ENCODE results near the gene MDN1. TPM values are rescaled to one million over a fixed set of nuclear protein-coding genes. Genes with fewer than 3 reads are reported as not detected.

The MDN1 gene, protein sequence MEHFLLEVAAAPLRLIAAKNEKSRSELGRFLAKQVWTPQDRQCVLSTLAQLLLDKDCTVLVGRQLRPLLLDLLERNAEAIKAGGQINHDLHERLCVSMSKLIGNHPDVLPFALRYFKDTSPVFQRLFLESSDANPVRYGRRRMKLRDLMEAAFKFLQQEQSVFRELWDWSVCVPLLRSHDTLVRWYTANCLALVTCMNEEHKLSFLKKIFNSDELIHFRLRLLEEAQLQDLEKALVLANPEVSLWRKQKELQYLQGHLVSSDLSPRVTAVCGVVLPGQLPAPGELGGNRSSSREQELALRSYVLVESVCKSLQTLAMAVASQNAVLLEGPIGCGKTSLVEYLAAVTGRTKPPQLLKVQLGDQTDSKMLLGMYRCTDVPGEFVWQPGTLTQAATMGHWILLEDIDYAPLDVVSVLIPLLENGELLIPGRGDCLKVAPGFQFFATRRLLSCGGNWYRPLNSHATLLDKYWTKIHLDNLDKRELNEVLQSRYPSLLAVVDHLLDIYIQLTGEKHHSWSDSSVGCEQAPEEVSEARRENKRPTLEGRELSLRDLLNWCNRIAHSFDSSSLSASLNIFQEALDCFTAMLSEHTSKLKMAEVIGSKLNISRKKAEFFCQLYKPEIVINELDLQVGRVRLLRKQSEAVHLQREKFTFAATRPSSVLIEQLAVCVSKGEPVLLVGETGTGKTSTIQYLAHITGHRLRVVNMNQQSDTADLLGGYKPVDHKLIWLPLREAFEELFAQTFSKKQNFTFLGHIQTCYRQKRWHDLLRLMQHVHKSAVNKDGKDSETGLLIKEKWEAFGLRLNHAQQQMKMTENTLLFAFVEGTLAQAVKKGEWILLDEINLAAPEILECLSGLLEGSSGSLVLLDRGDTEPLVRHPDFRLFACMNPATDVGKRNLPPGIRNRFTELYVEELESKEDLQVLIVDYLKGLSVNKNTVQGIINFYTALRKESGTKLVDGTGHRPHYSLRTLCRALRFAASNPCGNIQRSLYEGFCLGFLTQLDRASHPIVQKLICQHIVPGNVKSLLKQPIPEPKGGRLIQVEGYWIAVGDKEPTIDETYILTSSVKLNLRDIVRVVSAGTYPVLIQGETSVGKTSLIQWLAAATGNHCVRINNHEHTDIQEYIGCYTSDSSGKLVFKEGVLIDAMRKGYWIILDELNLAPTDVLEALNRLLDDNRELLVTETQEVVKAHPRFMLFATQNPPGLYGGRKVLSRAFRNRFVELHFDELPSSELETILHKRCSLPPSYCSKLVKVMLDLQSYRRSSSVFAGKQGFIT (N-terminal part only)
- 10 to 100 TPM; 24.6 to 35.0 TPM for total RNA-seq
- polyA plus RNA-seq (ENCODE audit: insufficient read length in 6 of 6), result 10 to 100 TPM; 39.1 to 42.2 (median 40.2) TPM
- long read RNA-seq, donor 1, partial matches to known transcripts, result 222 of 228 reads
- long read RNA-seq, donor 1, other reads (novel, unspliced or antisense), result 6 of 228 reads
- long read RNA-seq, donor 2, partial matches to known transcripts, result 353 of 360 reads
- long read RNA-seq, donor 2, other reads (novel, unspliced or antisense), result 7 of 360 reads
- long read RNA-seq, donor 3, partial matches to known transcripts, result 10 of 29 reads
- long read RNA-seq, donor 3, other reads (novel, unspliced or antisense), result 19 of 29 reads
- long read RNA-seq, donor 4, partial matches to known transcripts, result 1 of 1 reads
- long read RNA-seq, donor 4, other reads (novel, unspliced or antisense), result 0 of 1 reads
- long read RNA-seq, donor 5, partial matches to known transcripts, result 0 of 7 reads
- long read RNA-seq, donor 5, other reads (novel, unspliced or antisense), result 7 of 7 reads
- long read RNA-seq, donor 6, partial matches to known transcripts, result 6 of 12 reads
- long read RNA-seq, donor 6, other reads (novel, unspliced or antisense), result 6 of 12 reads
- long read RNA-seq, donor 7, partial matches to known transcripts, result 0 of 6 reads
- long read RNA-seq, donor 7, other reads (novel, unspliced or antisense), result 6 of 6 reads
- long read RNA-seq, donor 8, partial matches to known transcripts, result 13 of 18 reads
- long read RNA-seq, donor 8, other reads (novel, unspliced or antisense), result 5 of 18 reads
- long read RNA-seq, donor 9, result 0 reads
- long read RNA-seq, donor 10, partial matches to known transcripts, result 2 of 2 reads
- long read RNA-seq, donor 10, other reads (novel, unspliced or antisense), result 0 of 2 reads
- long read RNA-seq, donor 11, partial matches to known transcripts, result 66 of 72 reads
- long read RNA-seq, donor 11, other reads (novel, unspliced or antisense), result 6 of 72 reads
- long read RNA-seq, donor 12, partial matches to known transcripts, result 5 of 19 reads
- long read RNA-seq, donor 12, other reads (novel, unspliced or antisense), result 14 of 19 reads

GRCh38 chr6:89819336-89820130, at the start of gene MDN1:
Gene MDN1 (minus strand): TSS chr6:89819794. CDS start chr6:89819607, 187 bp downstream.
- ATAC-seq, result peak; percentile 98
- DNase-seq, result peak; percentile 92 to 97 (median 94)
- Histone ChIP-seq H3K36me3 (no peaks in the 10 kb centered on the region), H3K4me1 (peaks cover 12 to 33% of the 10 kb centered on the region in 2 donors), H3K27ac (peak within 1 kb of the TSS; percentile 84 to 90), H3K27me3 (no peaks in the 10 kb centered on the region), H3K9me3 (no peaks in the 10 kb centered on the region), H3K4me3 (peak within 1 kb of the TSS; percentile 87 to 89)
- intact Hi-C loops (cut with DNase I), result no loop called here
- TF ChIP-seq, protein P1, sequence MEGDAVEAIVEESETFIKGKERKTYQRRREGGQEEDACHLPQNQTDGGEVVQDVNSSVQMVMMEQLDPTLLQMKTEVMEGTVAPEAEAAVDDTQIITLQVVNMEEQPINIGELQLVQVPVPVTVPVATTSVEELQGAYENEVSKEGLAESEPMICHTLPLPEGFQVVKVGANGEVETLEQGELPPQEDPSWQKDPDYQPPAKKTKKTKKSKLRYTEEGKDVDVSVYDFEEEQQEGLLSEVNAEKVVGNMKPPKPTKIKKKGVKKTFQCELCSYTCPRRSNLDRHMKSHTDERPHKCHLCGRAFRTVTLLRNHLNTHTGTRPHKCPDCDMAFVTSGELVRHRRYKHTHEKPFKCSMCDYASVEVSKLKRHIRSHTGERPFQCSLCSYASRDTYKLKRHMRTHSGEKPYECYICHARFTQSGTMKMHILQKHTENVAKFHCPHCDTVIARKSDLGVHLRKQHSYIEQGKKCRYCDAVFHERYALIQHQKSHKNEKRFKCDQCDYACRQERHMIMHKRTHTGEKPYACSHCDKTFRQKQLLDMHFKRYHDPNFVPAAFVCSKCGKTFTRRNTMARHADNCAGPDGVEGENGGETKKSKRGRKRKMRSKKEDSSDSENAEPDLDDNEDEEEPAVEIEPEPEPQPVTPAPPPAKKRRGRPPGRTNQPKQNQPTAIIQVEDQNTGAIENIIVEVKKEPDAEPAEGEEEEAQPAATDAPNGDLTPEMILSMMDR (IDR thresholded peaks at IDR 0.05), result peak in 1 of 2 donors; percentile 9

- no peaks in the 10 kb centered on the region for H3K4me1 ChIP-seq
- TF ChIP-seq, protein P1 (IDR thresholded peaks at IDR 0.05), result no peak
- no peak overlapping the region for H3K27ac ChIP-seq
- no peak for DNase-seq
- peaks cover 0 to 90% of the 10 kb centered on the region in 2 donors for H3K36me3 ChIP-seq
- H3K9me3 ChIP-seq, result no peaks in the 10 kb centered on the region
- no peaks in the 10 kb centered on the region for H3K27me3 ChIP-seq
- intact Hi-C loops (cut with DNase I), result no loop called here
- ATAC-seq, result no peak
- H3K4me3 ChIP-seq, result no peak overlapping the region
Observed at GRCh38 chr6:89866024-89866678, 46.6 kb upstream of the MDN1 start.

- Histone ChIP-seq H3K4me1 (no peaks in the 10 kb centered on the region), H3K9me3 (no peaks in the 10 kb centered on the region), H3K27ac (no peak overlapping the region), H3K36me3 (peaks cover 0 to 96% of the 10 kb centered on the region in 2 donors), H3K4me3 (no peak overlapping the region), H3K27me3 (no peaks in the 10 kb centered on the region)
- DNase-seq (no peak), ATAC-seq (no peak)
- TF ChIP-seq, protein P1 (IDR thresholded peaks at IDR 0.05), result no peak
- intact Hi-C loops (cut with DNase I), result no loop called here
Observed at GRCh38 chr6:89862698-89863097, 43.1 kb upstream of the MDN1 start.
